ENCODE measurements around the gene GAS2L3.

GRCh38 chr12:100539202-100539601 lies 34.3 kb upstream of the GAS2L3 start:
- TF ChIP-seq CTCF (IDR thresholded peaks at IDR 0.05; ENCODE audit: insufficient read depth, low read length) (no peak), POLR2AphosphoS5 (IDR thresholded peaks at IDR 0.05; ENCODE audit: low read depth) (no peak)
